ENCODE data around the gene R3HDM1. TPM values are rescaled to one million over a fixed set of nuclear protein-coding genes. Genes with fewer than 3 reads are reported as not detected.

The R3HDM1 gene
- total and polyA plus RNA-seq, 11 donors = 5.7 to 24.3 (median 17.0) TPM

DNA sequence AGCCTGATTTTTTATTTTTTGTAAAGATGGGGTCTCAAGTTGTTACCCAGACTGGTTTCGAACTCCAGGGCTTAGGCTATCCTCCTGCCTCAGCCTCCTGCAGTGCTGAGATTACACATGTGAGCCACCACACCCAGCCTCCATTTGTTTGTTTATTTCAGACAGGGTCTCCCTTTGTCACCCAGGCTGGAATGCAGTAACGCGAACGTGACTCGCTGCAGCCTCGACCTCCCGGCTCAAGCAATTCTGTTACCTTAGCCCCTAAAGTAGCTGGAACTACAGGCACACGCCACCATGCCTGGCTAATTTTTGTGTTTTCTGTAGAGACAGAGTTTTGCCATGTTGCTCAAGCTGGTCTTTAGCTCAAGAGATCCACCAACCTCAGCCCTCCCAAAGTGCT, 237.6 kb downstream of the R3HDM1 start:
- no peak for ATAC-seq
- no peaks in the 10 kb centered on the region for H3K4me1 ChIP-seq
- no peak overlapping the region for H3K4me3 ChIP-seq
- 95 to 98% (median 96%) methylated on average over 8 of the region's 8 CpGs for WGBS, 4 donors
- TF ChIP-seq, protein P1, sequence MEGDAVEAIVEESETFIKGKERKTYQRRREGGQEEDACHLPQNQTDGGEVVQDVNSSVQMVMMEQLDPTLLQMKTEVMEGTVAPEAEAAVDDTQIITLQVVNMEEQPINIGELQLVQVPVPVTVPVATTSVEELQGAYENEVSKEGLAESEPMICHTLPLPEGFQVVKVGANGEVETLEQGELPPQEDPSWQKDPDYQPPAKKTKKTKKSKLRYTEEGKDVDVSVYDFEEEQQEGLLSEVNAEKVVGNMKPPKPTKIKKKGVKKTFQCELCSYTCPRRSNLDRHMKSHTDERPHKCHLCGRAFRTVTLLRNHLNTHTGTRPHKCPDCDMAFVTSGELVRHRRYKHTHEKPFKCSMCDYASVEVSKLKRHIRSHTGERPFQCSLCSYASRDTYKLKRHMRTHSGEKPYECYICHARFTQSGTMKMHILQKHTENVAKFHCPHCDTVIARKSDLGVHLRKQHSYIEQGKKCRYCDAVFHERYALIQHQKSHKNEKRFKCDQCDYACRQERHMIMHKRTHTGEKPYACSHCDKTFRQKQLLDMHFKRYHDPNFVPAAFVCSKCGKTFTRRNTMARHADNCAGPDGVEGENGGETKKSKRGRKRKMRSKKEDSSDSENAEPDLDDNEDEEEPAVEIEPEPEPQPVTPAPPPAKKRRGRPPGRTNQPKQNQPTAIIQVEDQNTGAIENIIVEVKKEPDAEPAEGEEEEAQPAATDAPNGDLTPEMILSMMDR (IDR thresholded peaks at IDR 0.05) = no peak
- TF ChIP-seq POLR2A (IDR thresholded peaks at IDR 0.05) = no peak
- no peaks in the 10 kb centered on the region for H3K9me3 ChIP-seq
- DNase-seq = no peak
- intact Hi-C loops (cut with DNase I) = loop anchor here in 1 of 10 donors (10.0 kb wide), 1 partner anchor 604 kb away; no protein-coding TSS in a partner anchor
- H3K36me3 ChIP-seq = peaks cover 11 to 100% (median 99%) of the 10 kb centered on the region in 9 donors
- no peak overlapping the region for H3K27ac ChIP-seq
- no peaks in the 10 kb centered on the region for H3K27me3 ChIP-seq

GRCh38 chr2:135773319-135773718, 242.0 kb downstream of the R3HDM1 start:
- Histone ChIP-seq H3K27ac (no peak overlapping the region), H3K4me3 (no peak overlapping the region), H3K9me3 (no peaks in the 10 kb centered on the region), H3K36me3 (peaks cover 11 to 100% (median 99%) of the 10 kb centered on the region in 9 donors), H3K4me1 (peaks cover 0 to 11% (median 3%) of the 10 kb centered on the region in 12 donors), H3K27me3 (no peaks in the 10 kb centered on the region)
- 86 to 93% (median 90%) methylated on average over 2 of the region's 2 CpGs for WGBS, 4 donors
- intact Hi-C loops (cut with DNase I) = no loop called here
- ATAC-seq (no peak), DNase-seq (no peak)
- no peak for TF ChIP-seq POLR2A (IDR thresholded peaks at IDR 0.05)
- TF ChIP-seq, protein P1 (IDR thresholded peaks at IDR 0.05) = no peak

DNA sequence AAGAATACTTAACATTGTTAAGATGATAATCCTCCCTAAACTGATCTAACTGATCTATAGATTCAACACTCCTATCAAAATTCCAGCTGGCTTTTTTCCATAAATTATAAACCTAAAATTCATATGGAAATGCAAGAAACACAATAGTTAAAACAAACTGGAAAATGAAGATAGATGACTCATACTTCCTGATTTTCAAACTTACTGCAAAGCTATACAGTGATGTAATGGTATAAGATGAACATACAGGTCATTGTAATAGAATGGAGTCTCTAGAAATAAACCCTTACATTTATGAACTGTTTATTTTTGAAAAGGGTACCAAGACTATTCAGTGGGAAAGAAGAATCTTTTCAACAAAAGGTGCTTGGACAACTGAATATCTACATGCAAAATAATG, 242.6 kb downstream of the R3HDM1 start:
- Histone ChIP-seq H3K4me3 (no peak overlapping the region), H3K27me3 (no peaks in the 10 kb centered on the region), H3K9me3 (no peaks in the 10 kb centered on the region), H3K4me1 (peaks cover 0 to 11% (median 3%) of the 10 kb centered on the region in 12 donors), H3K36me3 (peaks cover 11 to 100% (median 99%) of the 10 kb centered on the region in 9 donors), H3K27ac (no peak overlapping the region)
- TF ChIP-seq, protein P1 (IDR thresholded peaks at IDR 0.05) = no peak
- no peak for TF ChIP-seq POLR2A (IDR thresholded peaks at IDR 0.05)
- DNase-seq (no peak), ATAC-seq (no peak)
- intact Hi-C loops (cut with DNase I) = no loop called here

MicroRNAs encoded within 50 kb of the gene (microRNA counts, 767-probe panel; counts per million panel counts)
- 2,037 to 2,237 counts per million in 2 donors for microRNA hsa-miR-128

Small RNA genes lying within 50 kb of the gene (microRNA-seq; reads per million reads assigned to microRNA genes)
- gene MIR128-1 = 95.5 to 219 (median 127) reads per million in 4 donors

Other genes with a start within 250 kb of the R3HDM1 start
- gene ZRANB3, start 266 bp upstream of the R3HDM1 start, total RNA-seq = 1 to 10 TPM; 1.2 to 4.1 (median 1.5) TPM
- 1 to 10 TPM in 1 of 2 donors, under 1 TPM in 1; 0.69 to 1.7 TPM for gene ZRANB3, start 266 bp upstream of the R3HDM1 start, polyA plus RNA-seq
- gene UBXN4, start 210.4 kb downstream of the R3HDM1 start, total RNA-seq = 10 to 100 TPM; 30.9 to 90.5 (median 57.0) TPM
- gene UBXN4, start 210.4 kb downstream of the R3HDM1 start, polyA plus RNA-seq = 10 to 100 TPM; 28.2 to 43.3 TPM

Measured in heart left ventricle (tissue), 16 donors.